Gastroesophageal sphincter (tissue), 3 donors: ENCODE results near the gene MOV10.

ENCODE experiments used
- EP300 ChIP-seq: sonication (generic); formaldehyde crosslinking; IDR thresholded peaks from one replicate; pipeline ENCODE4 v1.6.1; 2017; ENCODE audit warnings: antibody characterized with exemption, mild to moderate bottlenecking
- POLR2A ChIP-seq, 2 donors: fragments of 450-650 bp; IDR thresholded peaks; one replicate each; pipeline ENCODE4 v1.6.1; 2017; ENCODE audit warnings: antibody characterized with exemption in 2 of 2, mild to moderate bottlenecking in 2 of 2, moderate library complexity in 1 of 2
- POLR2AphosphoS5 ChIP-seq: sonication (generic); formaldehyde crosslinking; IDR thresholded peaks from one replicate; pipeline ENCODE4 v1.6.1; 2017; ENCODE audit warnings: antibody characterized with exemption
- TF ChIP-seq, protein P1 (sequence below), 4 experiments: fragments of 200-600 bp in 2 of 4; fragments of 450-650 bp in 2 of 4; sonication (generic) in 1 of 4; IDR thresholded peaks; one replicate each; pipeline ENCODE4 v1.5.1; 2017 to 2019; ENCODE audit warnings: antibody characterized with exemption in 4 of 4, mild to moderate bottlenecking in 2 of 4, moderate library complexity in 2 of 4

DNA sequence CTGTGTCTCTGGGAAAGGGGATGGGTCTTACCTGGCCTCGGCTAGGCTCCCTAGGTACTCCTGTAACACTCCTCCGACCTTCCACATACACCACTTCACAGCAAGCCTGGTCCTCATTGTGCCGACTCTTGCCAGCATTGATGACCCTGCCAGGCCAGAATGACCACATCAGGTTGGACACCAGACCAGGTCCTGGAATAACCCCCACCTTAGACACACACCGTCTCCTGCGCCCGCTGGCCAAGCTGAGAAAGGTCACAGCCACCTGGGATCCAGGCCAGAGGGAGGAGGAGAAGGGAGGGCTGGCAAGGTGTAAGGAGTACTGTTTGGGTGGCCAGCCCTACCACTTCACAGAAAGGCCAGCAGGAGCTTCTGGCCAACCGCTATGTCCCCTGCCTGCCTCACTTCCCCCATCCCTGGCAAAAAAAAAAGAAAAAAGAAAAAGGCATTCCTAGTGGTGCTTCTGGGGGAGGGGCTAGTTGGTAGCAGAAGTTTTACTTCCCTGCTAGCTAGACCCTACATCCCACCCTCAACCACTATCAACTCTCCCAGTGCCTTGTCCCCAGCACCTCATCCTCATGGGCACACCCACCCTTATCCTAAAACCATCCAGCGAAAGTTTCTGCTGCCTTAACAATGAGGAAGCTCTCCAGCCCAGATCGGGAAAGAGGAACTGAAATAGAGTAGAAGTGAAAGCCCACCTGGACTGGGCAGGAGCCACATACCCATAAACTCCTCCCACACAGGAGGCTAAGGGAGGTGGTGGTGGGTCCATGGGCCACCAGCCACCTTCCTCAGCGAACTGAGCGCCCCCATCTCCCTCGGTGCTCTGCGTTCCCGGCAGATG is 39.2 kb downstream of the MOV10 start:
- TF ChIP-seq, protein P1, sequence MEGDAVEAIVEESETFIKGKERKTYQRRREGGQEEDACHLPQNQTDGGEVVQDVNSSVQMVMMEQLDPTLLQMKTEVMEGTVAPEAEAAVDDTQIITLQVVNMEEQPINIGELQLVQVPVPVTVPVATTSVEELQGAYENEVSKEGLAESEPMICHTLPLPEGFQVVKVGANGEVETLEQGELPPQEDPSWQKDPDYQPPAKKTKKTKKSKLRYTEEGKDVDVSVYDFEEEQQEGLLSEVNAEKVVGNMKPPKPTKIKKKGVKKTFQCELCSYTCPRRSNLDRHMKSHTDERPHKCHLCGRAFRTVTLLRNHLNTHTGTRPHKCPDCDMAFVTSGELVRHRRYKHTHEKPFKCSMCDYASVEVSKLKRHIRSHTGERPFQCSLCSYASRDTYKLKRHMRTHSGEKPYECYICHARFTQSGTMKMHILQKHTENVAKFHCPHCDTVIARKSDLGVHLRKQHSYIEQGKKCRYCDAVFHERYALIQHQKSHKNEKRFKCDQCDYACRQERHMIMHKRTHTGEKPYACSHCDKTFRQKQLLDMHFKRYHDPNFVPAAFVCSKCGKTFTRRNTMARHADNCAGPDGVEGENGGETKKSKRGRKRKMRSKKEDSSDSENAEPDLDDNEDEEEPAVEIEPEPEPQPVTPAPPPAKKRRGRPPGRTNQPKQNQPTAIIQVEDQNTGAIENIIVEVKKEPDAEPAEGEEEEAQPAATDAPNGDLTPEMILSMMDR (IDR thresholded peaks at IDR 0.05): no peak
- no peak for TF ChIP-seq POLR2AphosphoS5
- TF ChIP-seq POLR2A (IDR thresholded peaks at IDR 0.05): no peak
- TF ChIP-seq EP300: no peak
